MM.1S (cell line): Measurements from ENCODE around the gene RASA1.
A peak's percentile ranks its signal among the peaks of the same experiment; 100 is the strongest.

Experiments used
- DNase-seq: peaks from one replicate; pipeline ENCODE4 v3.0.0-alpha.2; 2015
- H2AFZ ChIP-seq: fragments of 300-600 bp; sonication (generic); 2 replicates; pipeline ENCODE4 v1.6.0; 2016; ENCODE audit warnings: antibody characterized with exemption, low read length
- H3F3A ChIP-seq: fragments of 300-600 bp; sonication (generic); 2 replicates; pipeline ENCODE4 v1.6.1; 2016; ENCODE audit warnings: mild to moderate bottlenecking, antibody characterized with exemption, low read length, moderate library complexity, mixed read lengths; ENCODE audit not compliant: insufficient read depth
- H3K27ac ChIP-seq: fragments of 300-600 bp; sonication (generic); 2 replicates; pipeline ENCODE4 v1.5.1; 2016; ENCODE audit warnings: mild to moderate bottlenecking, low read length
- H3K27me3 ChIP-seq: fragments of 300-600 bp; sonication (generic); replicated peaks from 2 replicates; pipeline ENCODE4 v1.6.0; 2016; ENCODE audit warnings: low read length; ENCODE audit not compliant: insufficient read depth
- H3K36me3 ChIP-seq: fragments of 300-600 bp; sonication (generic); replicated peaks from 2 replicates; pipeline ENCODE4 v1.6.1; 2016; ENCODE audit warnings: mild to moderate bottlenecking, low read length, mixed read lengths; ENCODE audit not compliant: insufficient read depth
- H3K4me1 ChIP-seq: fragments of 300-600 bp; sonication (generic); 2 replicates; pipeline ENCODE4 v1.6.1; 2016; ENCODE audit warnings: low read length, mixed read lengths
- H3K4me2 ChIP-seq: fragments of 300-600 bp; sonication (generic); 2 replicates; pipeline ENCODE4 v1.6.0; 2016; ENCODE audit warnings: low read depth, low read length
- H3K4me3 ChIP-seq: fragments of 300-600 bp; sonication (generic); 2 replicates; pipeline ENCODE4 v1.5.1; 2016; ENCODE audit warnings: low read length, mixed read lengths
- H3K79me2 ChIP-seq: fragments of 300-600 bp; sonication (generic); 2 replicates; pipeline ENCODE4 v1.6.1; 2016; ENCODE audit warnings: mixed run types, low read length, mixed read lengths
- H3K9ac ChIP-seq: fragments of 300-600 bp; sonication (generic); 2 replicates; pipeline ENCODE4 v1.6.1; 2016; ENCODE audit warnings: low read length, mixed read lengths
- H3K9me2 ChIP-seq: fragments of 300-600 bp; sonication (generic); replicated peaks from 2 replicates; pipeline ENCODE4 v1.6.1; 2016; ENCODE audit warnings: mild to moderate bottlenecking, low read length, mixed read lengths; ENCODE audit not compliant: insufficient read depth
- H3K9me3 ChIP-seq: fragments of 300-600 bp; sonication (generic); replicated peaks from 2 replicates; pipeline ENCODE4 v1.6.1; 2016; ENCODE audit warnings: mild to moderate bottlenecking, low read length, mixed read lengths; ENCODE audit not compliant: insufficient read depth
- H4K20me1 ChIP-seq: fragments of 300-600 bp; sonication (generic); 2 replicates; pipeline ENCODE4 v1.6.1; 2016; ENCODE audit warnings: mild to moderate bottlenecking, low read length, moderate library complexity, mixed read lengths; ENCODE audit not compliant: insufficient read depth
- CTCF ChIP-seq: fragments of 300-600 bp; sonication (generic); IDR thresholded peaks from 2 replicates; pipeline ENCODE4 v1.5.1; 2016; ENCODE audit warnings: antibody characterized with exemption, low read length, mixed read lengths
- EZH2 ChIP-seq: fragments of 300-600 bp; sonication (generic); optimal IDR thresholded peaks from 2 replicates; pipeline ENCODE3; 2017; ENCODE audit warnings: low read depth, mild to moderate bottlenecking, antibody characterized with exemption, low read length, mixed read lengths
- EZH2phosphoT487 ChIP-seq: fragments of 300-600 bp; sonication (generic); IDR thresholded peaks from 2 replicates; pipeline ENCODE4 v1.6.1; 2018; ENCODE audit warnings: antibody characterized with exemption, low read length

The RASA1 gene

GRCh38 chr5:87245451-87245850 lies 22.2 kb upstream of the RASA1 start:
- no peak overlapping the region for H3K4me2 ChIP-seq
- H4K20me1 ChIP-seq: no peaks in the 10 kb centered on the region
- H3K9me3 ChIP-seq: no peaks in the 10 kb centered on the region
- no peaks in the 10 kb centered on the region for H3K9me2 ChIP-seq
- H3K4me3 ChIP-seq: no peak overlapping the region
- H3K4me1 ChIP-seq: no peaks in the 10 kb centered on the region
- no peaks in the 10 kb centered on the region for H3K27me3 ChIP-seq
- H3K79me2 ChIP-seq: no peaks in the 10 kb centered on the region
- no peak overlapping the region for H3K9ac ChIP-seq
- no peak overlapping the region for H3K27ac ChIP-seq
- TF ChIP-seq EZH2: no peak
- TF ChIP-seq EZH2phosphoT487: no peak
- no peak for TF ChIP-seq CTCF
- H2AFZ ChIP-seq: no peak overlapping the region
- H3K36me3 ChIP-seq: no peaks in the 10 kb centered on the region
- DNase-seq: no peak
- no peaks in the 10 kb centered on the region for H3F3A ChIP-seq

- TF ChIP-seq EZH2phosphoT487 (no peak), EZH2 (no peak)
- no peak overlapping the region for H3K27ac ChIP-seq
- no peaks in the 10 kb centered on the region for H3K79me2 ChIP-seq
- no peak overlapping the region for H2AFZ ChIP-seq
- DNase-seq: no peak
- no peaks in the 10 kb centered on the region for H3F3A ChIP-seq
- H3K9me2 ChIP-seq: no peaks in the 10 kb centered on the region
- H3K27me3 ChIP-seq: no peaks in the 10 kb centered on the region
- H3K4me1 ChIP-seq: no peaks in the 10 kb centered on the region
- no peaks in the 10 kb centered on the region for H3K36me3 ChIP-seq
- H3K9me3 ChIP-seq: no peaks in the 10 kb centered on the region
- no peak overlapping the region for H3K4me2 ChIP-seq
- H3K4me3 ChIP-seq: no peak overlapping the region
- H4K20me1 ChIP-seq: no peaks in the 10 kb centered on the region
- H3K9ac ChIP-seq: no peak overlapping the region
Measured at GRCh38 chr5:87246061-87246460, 21.6 kb upstream of the RASA1 start.

GRCh38 chr5:87252283-87252605 lies 15.4 kb upstream of the RASA1 start:
- no peaks in the 10 kb centered on the region for H3K9me2 ChIP-seq
- H3K4me1 ChIP-seq: peaks cover 11% of the 10 kb centered on the region
- H3K4me3 ChIP-seq: no peak overlapping the region
- no peaks in the 10 kb centered on the region for H3K27me3 ChIP-seq
- H2AFZ ChIP-seq: no peak overlapping the region
- no peak overlapping the region for H3K4me2 ChIP-seq
- TF ChIP-seq EZH2 (no peak), CTCF (no peak), EZH2phosphoT487 (no peak)
- no peak for DNase-seq
- H3K9me3 ChIP-seq: no peaks in the 10 kb centered on the region
- no peak overlapping the region for H3K27ac ChIP-seq
- H3F3A ChIP-seq: no peaks in the 10 kb centered on the region
- H3K36me3 ChIP-seq: no peaks in the 10 kb centered on the region
- H3K9ac ChIP-seq: no peak overlapping the region
- H3K79me2 ChIP-seq: no peaks in the 10 kb centered on the region
- H4K20me1 ChIP-seq: no peaks in the 10 kb centered on the region

- H3K9me3 ChIP-seq: no peaks in the 10 kb centered on the region
- no peaks in the 10 kb centered on the region for H3K36me3 ChIP-seq
- no peak overlapping the region for H3K9ac ChIP-seq
- DNase-seq: no peak
- H3F3A ChIP-seq: 0 out of 2 replicates have a peak, but pooled peaks cover 5% of the 10 kb centered on the region
- no peak for TF ChIP-seq EZH2
- TF ChIP-seq EZH2phosphoT487: no peak
- TF ChIP-seq CTCF: no peak
- H4K20me1 ChIP-seq: no peaks in the 10 kb centered on the region
- peaks cover 20% of the 10 kb centered on the region for H3K4me1 ChIP-seq
- peak overlapping the region; percentile 11; the same call in 1 of the 2 replicates for H2AFZ ChIP-seq
- H3K4me3 ChIP-seq: no peak overlapping the region
- H3K79me2 ChIP-seq: no peaks in the 10 kb centered on the region
- H3K4me2 ChIP-seq: 0 out of 2 replicates have a peak overlapping the region, but pooled peaks have one; percentile 12
- no peaks in the 10 kb centered on the region for H3K9me2 ChIP-seq
- no peak overlapping the region for H3K27ac ChIP-seq
- no peaks in the 10 kb centered on the region for H3K27me3 ChIP-seq
Measured at GRCh38 chr5:87254035-87254434, 13.6 kb upstream of the RASA1 start.
